H9 (cell line): ENCODE measurements around the gene MSL3B.

Experiments
- DNase-seq: peaks from one replicate; pipeline ENCODE4 v3.0.0-alpha.2; 2017
- H2AFZ ChIP-seq: one replicate; pipeline ENCODE4 v1.6.1; 2013; ENCODE audit warnings: mild to moderate bottlenecking, low read length, control low read depth, moderate library complexity
- H2AK5ac ChIP-seq: 2 replicates; pipeline ENCODE4 v1.6.1; 2013; ENCODE audit warnings: low read length, control low read depth, mixed read lengths; ENCODE audit not compliant: insufficient read length
- H2BK120ac ChIP-seq: one replicate; pipeline ENCODE4 v1.6.1; 2013; ENCODE audit warnings: low read depth, mild to moderate bottlenecking, low read length, control low read depth, inconsistent platforms; ENCODE audit not compliant: poor library complexity, severe bottlenecking
- H2BK12ac ChIP-seq: 2 replicates; pipeline ENCODE4 v1.6.1; 2013; ENCODE audit warnings: low read length, control low read depth, mixed read lengths, low read depth; ENCODE audit not compliant: insufficient read length
- H2BK15ac ChIP-seq: 2 replicates; pipeline ENCODE4 v1.6.1; 2013; ENCODE audit warnings: low read depth, low read length, control low read depth
- H2BK20ac ChIP-seq: one replicate; pipeline ENCODE4 v1.6.1; 2013; ENCODE audit warnings: low read depth, mild to moderate bottlenecking, low read length, control low read depth, inconsistent platforms; ENCODE audit not compliant: poor library complexity, severe bottlenecking
- H2BK5ac ChIP-seq: 2 replicates; pipeline ENCODE4 v1.6.1; 2013; ENCODE audit warnings: low read length, control low read depth, mixed read lengths; ENCODE audit not compliant: insufficient read length
- H3K14ac ChIP-seq: 2 replicates; pipeline ENCODE4 v1.6.1; 2013; ENCODE audit warnings: low read length, control low read depth; ENCODE audit not compliant: insufficient read depth
- H3K18ac ChIP-seq: 2 replicates; pipeline ENCODE4 v1.6.1; 2013; ENCODE audit warnings: low read depth, mild to moderate bottlenecking, mixed read lengths, low read length, control low read depth; ENCODE audit not compliant: insufficient read length
- H3K23ac ChIP-seq: 2 replicates; pipeline ENCODE4 v1.6.1; 2013; ENCODE audit warnings: low read length, control low read depth, mixed read lengths, low read depth; ENCODE audit not compliant: insufficient read length
- H3K23me2 ChIP-seq: 2 replicates; pipeline ENCODE4 v1.6.1; 2013; ENCODE audit warnings: low read depth, mild to moderate bottlenecking, mixed read lengths, low read length, control low read depth; ENCODE audit not compliant: insufficient read length, poor library complexity, severe bottlenecking
- H3K27ac ChIP-seq: 2 replicates; pipeline ENCODE4 v1.5.1; 2013; ENCODE audit warnings: low read length, control low read depth, mixed read lengths, low read depth; ENCODE audit not compliant: insufficient read length
- H3K27me3 ChIP-seq: 2 replicates; pipeline ENCODE4 v1.6.1; 2013; ENCODE audit warnings: low read length, control low read depth, inconsistent platforms; ENCODE audit not compliant: insufficient read depth
- H3K4ac ChIP-seq: 2 replicates; pipeline ENCODE4 v1.6.1; 2013; ENCODE audit warnings: low read depth, mild to moderate bottlenecking, control low read depth, inconsistent platforms, low read length, moderate library complexity
- H3K4me1 ChIP-seq: 2 replicates; pipeline ENCODE4 v1.6.1; 2013; ENCODE audit warnings: low read length, control low read depth, inconsistent platforms; ENCODE audit not compliant: insufficient read depth
- H3K4me2 ChIP-seq: 2 replicates; pipeline ENCODE4 v1.6.1; 2013; ENCODE audit warnings: low read length, control low read depth, mixed read lengths; ENCODE audit not compliant: insufficient read length, insufficient read depth
- H3K56ac ChIP-seq: 2 replicates; pipeline ENCODE4 v1.6.1; 2013; ENCODE audit warnings: low read depth, mild to moderate bottlenecking, mixed read lengths, low read length, control low read depth; ENCODE audit not compliant: insufficient read length
- H3K79me1 ChIP-seq: 2 replicates; pipeline ENCODE4 v1.6.1; 2013; ENCODE audit warnings: low read depth, mild to moderate bottlenecking, moderate library complexity, low read length, control low read depth, inconsistent platforms; ENCODE audit not compliant: insufficient read depth, poor library complexity, severe bottlenecking
- H3K79me2 ChIP-seq: 2 replicates; pipeline ENCODE4 v1.6.1; 2013; ENCODE audit warnings: low read length, control low read depth, inconsistent platforms; ENCODE audit not compliant: insufficient read depth
- H3K9ac ChIP-seq: 2 replicates; pipeline ENCODE4 v1.6.1; 2013; ENCODE audit warnings: low read length, control low read depth, mixed read lengths; ENCODE audit not compliant: insufficient read length; ENCODE audit errors: extremely low read depth
- H3K9me3 ChIP-seq: one replicate; pipeline ENCODE4 v1.6.1; 2013; ENCODE audit warnings: low read depth, low read length, inconsistent platforms; ENCODE audit not compliant: control insufficient read depth
- H3T11ph ChIP-seq: one replicate; pipeline ENCODE4 v1.6.1; 2013; ENCODE audit warnings: mild to moderate bottlenecking, low read length, control low read depth, inconsistent platforms
- H4K20me1 ChIP-seq: one replicate; pipeline ENCODE4 v1.6.1; 2013; ENCODE audit not compliant: control insufficient read depth, insufficient read length, insufficient read depth
- H4K5ac ChIP-seq: 2 replicates; pipeline ENCODE4 v1.6.1; 2013; ENCODE audit warnings: low read depth, mild to moderate bottlenecking, mixed read lengths, low read length, control low read depth; ENCODE audit not compliant: insufficient read length
- H4K8ac ChIP-seq: replicated peaks from 2 replicates; pipeline ENCODE4 v1.6.1; 2013; ENCODE audit warnings: low read length, control low read depth, mixed read lengths, low read depth; ENCODE audit not compliant: insufficient read length
- H4K91ac ChIP-seq: 2 replicates; pipeline ENCODE4 v1.6.1; 2013; ENCODE audit warnings: low read depth, mild to moderate bottlenecking, moderate library complexity, mixed read lengths, low read length, control low read depth; ENCODE audit not compliant: insufficient read length
- H3K27ac Mint-ChIP-seq, 3 experiments: 2 replicates in 2 of 3; 3 replicates in 1 of 3; pipeline ENCODE4 v1.8.0; 2020 to 2021; ENCODE audit warnings: mixed read lengths in 3 of 3, mild to moderate bottlenecking in 1 of 3, moderate library complexity in 1 of 3
- H3K27me3 Mint-ChIP-seq: 2 replicates; pipeline ENCODE4 v1.8.0; 2021; ENCODE audit warnings: low read depth, mild to moderate bottlenecking, moderate library complexity, mixed read lengths
- H3K36me3 Mint-ChIP-seq, 3 experiments: 2 replicates in 2 of 3; 3 replicates in 1 of 3; pipeline ENCODE4 v1.8.0; 2020 to 2021; ENCODE audit warnings: low read depth in 3 of 3, mixed read lengths in 3 of 3; ENCODE audit not compliant: insufficient read depth in 1 of 3
- H3K4me1 Mint-ChIP-seq, 2 experiments: 2 replicates each; pipeline ENCODE4 v1.8.0; 2020; ENCODE audit warnings: mixed read lengths in 2 of 2
- H3K4me3 Mint-ChIP-seq, 2 experiments: 2 replicates in 1 of 2; 3 replicates in 1 of 2; pipeline ENCODE4 v1.8.0; 2020 to 2021; ENCODE audit warnings: mild to moderate bottlenecking in 2 of 2, mixed read lengths in 2 of 2, moderate library complexity in 1 of 2
- H3K9me3 Mint-ChIP-seq, 2 experiments: 2 replicates in 1 of 2; 3 replicates in 1 of 2; pipeline ENCODE4 v1.8.0; 2020; ENCODE audit warnings: mild to moderate bottlenecking in 2 of 2, mixed read lengths in 2 of 2, moderate library complexity in 1 of 2
- CTCF ChIP-seq: fragments of 200-600 bp; sonication (generic); conservative IDR thresholded peaks from 3 replicates; pipeline ENCODE4 v1.8.0; 2021; ENCODE audit warnings: antibody characterized with exemption, mild to moderate bottlenecking
- WGBS: extraction: QIAGEN DNeasy Blood & Tissue Kit; methylation state at CpG from one replicate; pipeline ENCODE4 v1.1.7; 2013; ENCODE audit warnings: missing lambda C conversion rate, low lambda C conversion rate, mixed read lengths; ENCODE audit not compliant: insufficient read length; ENCODE audit errors: extremely low coverage; 5-methylcytosine and 5-hydroxymethylcytosine counted together

MSL3B gene

DNA sequence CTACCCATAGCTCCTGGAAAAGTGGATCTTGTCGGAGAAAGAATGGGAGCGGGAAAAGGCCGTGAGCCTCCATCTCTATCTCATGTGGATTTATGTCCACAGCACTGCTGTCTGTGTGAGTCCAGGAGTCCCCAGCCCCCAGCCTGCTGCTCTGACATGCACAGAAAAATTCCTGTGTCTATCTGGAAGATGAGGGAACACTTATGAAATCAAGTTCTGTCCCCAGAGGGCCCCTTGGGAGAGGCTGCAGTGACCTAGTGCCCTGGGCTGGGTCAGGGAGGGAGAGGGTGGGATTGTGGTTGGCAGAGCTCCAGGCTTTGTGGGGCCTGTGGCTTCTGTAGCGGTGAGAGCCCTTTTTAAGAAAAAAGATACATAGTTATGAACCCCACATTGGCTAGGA lies 51.4 kb downstream of the MSL3B start:
- no peak overlapping the region for H3K4me3 Mint-ChIP-seq
- H3K36me3 Mint-ChIP-seq: no peaks in the 10 kb centered on the region
- no peak overlapping the region for H3K4me2 ChIP-seq
- DNase-seq: no peak
- no peaks in the 10 kb centered on the region for H3K79me2 ChIP-seq
- no CpG with 5 or more reads among the region's 4 CpGs for WGBS
- H4K8ac ChIP-seq: no peak overlapping the region
- H2BK20ac ChIP-seq: no peak overlapping the region
- no peaks in the 10 kb centered on the region for H3K23me2 ChIP-seq
- no peak overlapping the region for H3K18ac ChIP-seq
- TF ChIP-seq CTCF: no peak
- no peak overlapping the region for H3K27ac ChIP-seq
- H3K27me3 Mint-ChIP-seq: peaks cover 7% of the 10 kb centered on the region
- no peak overlapping the region for H3K23ac ChIP-seq
- H3K4me1 ChIP-seq: no peaks in the 10 kb centered on the region
- H3T11ph ChIP-seq: no peak overlapping the region
- H4K20me1 ChIP-seq: no peaks in the 10 kb centered on the region
- H2BK15ac ChIP-seq: no peak overlapping the region
- H3K4me1 Mint-ChIP-seq: no peaks in the 10 kb centered on the region
- H4K91ac ChIP-seq: no peak overlapping the region
- H3K4ac ChIP-seq: no peak overlapping the region
- H2AK5ac ChIP-seq: no peak overlapping the region
- no peak overlapping the region for H2BK120ac ChIP-seq
- no peaks in the 10 kb centered on the region for H3K9me3 ChIP-seq
- no peak overlapping the region for H4K5ac ChIP-seq
- no peak overlapping the region for H2BK12ac ChIP-seq
- H3K9me3 Mint-ChIP-seq: no peaks in the 10 kb centered on the region; a peak in 1 of 5 replicates
- H3K56ac ChIP-seq: no peak overlapping the region
- H3K79me1 ChIP-seq: no peaks in the 10 kb centered on the region
- no peak overlapping the region for H3K14ac ChIP-seq
- H3K9ac ChIP-seq: no peak overlapping the region
- H2BK5ac ChIP-seq: no peak overlapping the region
- H3K27me3 ChIP-seq: no peaks in the 10 kb centered on the region
- H2AFZ ChIP-seq: no peak overlapping the region
- no peak overlapping the region for H3K27ac Mint-ChIP-seq
